Measurements from ENCODE around the gene TIMD4. TPM values are rescaled to one million over a fixed set of nuclear protein-coding genes. Genes with fewer than 3 reads are reported as not detected.

The TIMD4 gene
- total and polyA plus RNA-seq, 2 of the 13 experiments (the other 11 are each of a cell fraction or from before 2014, with no cell fraction given): 0.50 TPM; not detected in 1

DNA sequence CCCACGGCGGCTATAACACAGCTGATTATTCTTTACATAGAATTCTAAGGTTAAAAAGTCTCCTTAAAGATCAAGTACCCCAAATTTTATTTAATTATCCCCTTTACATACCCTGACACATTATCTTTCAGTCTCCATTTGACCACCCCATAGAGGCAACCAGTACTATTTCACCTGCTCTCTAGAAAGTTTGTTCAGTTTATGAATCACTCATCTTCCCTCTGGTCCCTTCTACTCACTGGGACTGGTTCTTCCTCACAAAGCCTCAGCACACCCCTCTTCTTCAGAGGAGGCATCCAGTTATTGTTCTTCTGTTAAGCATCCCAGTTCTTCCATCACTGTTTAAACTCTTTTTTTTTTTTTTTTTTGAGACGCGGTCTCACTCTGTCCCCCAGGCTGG is 70.2 kb downstream of the TIMD4 start:
- no peak for TF ChIP-seq AGO1 (IDR thresholded peaks at IDR 0.05; ENCODE audit: low read depth, low read length, poor library complexity, severe bottlenecking)
- TF ChIP-seq ZNF564 (CRISPR knock-in tag; IDR thresholded peaks at IDR 0.05): no peak
- no peak for TF ChIP-seq RFXAP (CRISPR knock-in tag; IDR thresholded peaks at IDR 0.05; ENCODE audit: borderline replicate concordance)
- no peak for TF ChIP-seq MBNL3 (CRISPR knock-in tag; conservative IDR thresholded peaks at IDR 0.05)
- no peak for TF ChIP-seq NBN (conservative IDR thresholded peaks at IDR 0.05)
- TF ChIP-seq JUN (CRISPR knock-in tag; IDR thresholded peaks at IDR 0.05): no peak
- TF ChIP-seq TCF12 (IDR thresholded peaks at IDR 0.05): no peak
- TF ChIP-seq TCF12 (CRISPR knock-in tag; IDR thresholded peaks at IDR 0.05): no peak
- no peak for TF ChIP-seq HNRNPH1 (optimal IDR thresholded peaks at IDR 0.05; ENCODE audit: low read depth, low read length)
- no peak for TF ChIP-seq KDM5B (CRISPR knock-in tag; IDR thresholded peaks at IDR 0.05; ENCODE audit: borderline replicate concordance)
- no peak for TF ChIP-seq WIZ (CRISPR knock-in tag; IDR thresholded peaks at IDR 0.05)
- TF ChIP-seq NFE2L2 (IDR thresholded peaks at IDR 0.05; ENCODE audit: low read length): no peak
- TF ChIP-seq, protein P1, sequence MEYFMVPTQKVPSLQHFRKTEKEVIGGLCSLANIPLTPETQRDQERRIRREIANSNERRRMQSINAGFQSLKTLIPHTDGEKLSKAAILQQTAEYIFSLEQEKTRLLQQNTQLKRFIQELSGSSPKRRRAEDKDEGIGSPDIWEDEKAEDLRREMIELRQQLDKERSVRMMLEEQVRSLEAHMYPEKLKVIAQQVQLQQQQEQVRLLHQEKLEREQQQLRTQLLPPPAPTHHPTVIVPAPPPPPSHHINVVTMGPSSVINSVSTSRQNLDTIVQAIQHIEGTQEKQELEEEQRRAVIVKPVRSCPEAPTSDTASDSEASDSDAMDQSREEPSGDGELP (IDR thresholded peaks at IDR 0.05; ENCODE audit: borderline replicate concordance, low read depth): no peak
- no peak for TF ChIP-seq GATA4 (IDR thresholded peaks at IDR 0.05; ENCODE audit: borderline replicate concordance, low read depth)
- no peak for TF ChIP-seq SIN3B (IDR thresholded peaks at IDR 0.05; ENCODE audit: low read length)
- ATAC-seq: no peak
- DNase-seq (ENCODE audit: low spot score): no peak
- H3K4me2 ChIP-seq (ENCODE audit: low read depth, low read length): no peak overlapping the region
- H3K4me1 ChIP-seq (ENCODE audit: insufficient read depth, low read length): no peaks in the 10 kb centered on the region
- no peaks in the 10 kb centered on the region for H3K36me3 ChIP-seq (replicated peaks in 1 of 2; ENCODE audit: control insufficient read depth in 1 of 2, insufficient read depth in 2 of 2, low read length in 2 of 2)
- H3K9me3 ChIP-seq (ENCODE audit: low read length): no peaks in the 10 kb centered on the region
- H3K27ac ChIP-seq (ENCODE audit: extremely low read length, insufficient read depth, low read length): no peak overlapping the region
- POLR2A ChIA-PET: no interaction called here
- 33% methylated on average over 4 of the region's 4 CpGs for WGBS (ENCODE audit: low lambda C conversion rate)
- no peak overlapping the region for H3K9ac ChIP-seq (ENCODE audit: insufficient read depth, low read depth, low read length)
- BruUV-seq (replicated peaks): no TSS peak
- H2AFZ ChIP-seq (ENCODE audit: low read length): no peak overlapping the region
- no peak overlapping the region for H3K4me3 ChIP-seq (replicated peaks in 1 of 3; ENCODE audit: insufficient read depth in 1 of 3, low read depth in 2 of 3, low read length in 3 of 3)
- peaks cover 0 to 5% of the 10 kb centered on the region in 2 experiments; a peak in 1 of 5 replicates for H3K27me3 ChIP-seq (ENCODE audit: control insufficient read depth in 1 of 2, insufficient read depth in 2 of 2, low read length in 2 of 2)
- no peaks in the 10 kb centered on the region for H3K79me2 ChIP-seq (ENCODE audit: insufficient read depth, low read length)
- no peak for FAIRE-seq
- in situ Hi-C loops (cut with HindIII; ENCODE audit: extremely low pct_ligation_motif_present, low pct_unique_long_range_greater_than_20kb) (no loop called here), intact Hi-C loops (cut with micrococcal nuclease; ENCODE audit: unreplicated experiment) (no loop called here)
- CTCF ChIA-PET (ENCODE audit: low intra/inter-chr PET ratio, low total read pairs): no interaction called here
- no peaks in the 10 kb centered on the region for H4K20me1 ChIP-seq (ENCODE audit: insufficient read depth, low read length)
